Measurements from ENCODE around the gene ABCF2. TPM values are rescaled to one million over a fixed set of nuclear protein-coding genes. Genes with fewer than 3 reads are reported as not detected.
A peak's percentile ranks its signal among the peaks of the same experiment; 100 is the strongest.

Gene ABCF2
- total RNA-seq, 2 experiments from 2014 or later = 31.7 to 34.3 TPM

DNA sequence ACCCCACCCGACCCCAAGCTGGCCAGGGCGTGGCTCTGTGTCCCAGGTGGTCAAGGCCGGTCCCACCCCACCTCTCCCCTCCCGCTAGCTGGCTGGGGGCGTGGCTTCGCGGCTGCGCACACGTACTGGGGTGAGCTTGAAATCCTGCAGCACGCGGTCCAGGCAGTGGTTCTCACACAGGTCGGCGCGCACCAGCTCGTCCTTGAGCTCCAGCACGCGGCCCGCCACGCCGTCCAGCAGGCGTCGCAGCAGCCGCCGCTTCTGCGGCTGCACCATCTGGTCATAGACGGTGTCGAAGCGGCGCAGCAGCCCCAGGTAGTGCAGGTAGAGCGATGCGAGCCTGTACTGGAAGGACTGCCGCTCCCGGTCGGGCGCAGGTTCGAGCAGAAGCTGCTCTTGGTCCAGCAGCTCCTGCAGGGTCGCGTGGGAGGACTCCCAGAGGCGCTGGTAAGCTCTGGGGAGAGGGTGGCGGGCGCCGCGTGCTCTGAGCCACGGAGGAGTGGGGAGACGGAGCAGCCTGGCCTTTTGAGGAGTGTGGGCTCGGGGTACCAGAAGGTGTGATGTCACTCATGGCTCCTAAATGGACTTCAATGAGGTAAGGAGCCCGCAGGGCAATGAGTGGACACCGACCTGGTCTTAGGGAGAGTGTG is 22.5 kb downstream of the ABCF2 start:
- H3K36me3 Mint-ChIP-seq (ENCODE audit: low read depth) = no peaks in the 10 kb centered on the region
- DNase-seq = no peak
- peaks cover 25% of the 10 kb centered on the region for H3K4me1 Mint-ChIP-seq
- no peak overlapping the region for H3K27ac Mint-ChIP-seq
- POLR2A ChIA-PET = no interaction called here
- H3K4me3 Mint-ChIP-seq = no peak overlapping the region
- H3K27me3 Mint-ChIP-seq = peaks cover 23% of the 10 kb centered on the region
- CTCF ChIA-PET = interaction anchor here (0.7 to 1.3 kb wide), 3 partner anchors 9 to 36 kb away, joined by 3 read pairs; no protein-coding TSS in a partner anchor
- no peaks in the 10 kb centered on the region for H3K9me3 Mint-ChIP-seq

DNA sequence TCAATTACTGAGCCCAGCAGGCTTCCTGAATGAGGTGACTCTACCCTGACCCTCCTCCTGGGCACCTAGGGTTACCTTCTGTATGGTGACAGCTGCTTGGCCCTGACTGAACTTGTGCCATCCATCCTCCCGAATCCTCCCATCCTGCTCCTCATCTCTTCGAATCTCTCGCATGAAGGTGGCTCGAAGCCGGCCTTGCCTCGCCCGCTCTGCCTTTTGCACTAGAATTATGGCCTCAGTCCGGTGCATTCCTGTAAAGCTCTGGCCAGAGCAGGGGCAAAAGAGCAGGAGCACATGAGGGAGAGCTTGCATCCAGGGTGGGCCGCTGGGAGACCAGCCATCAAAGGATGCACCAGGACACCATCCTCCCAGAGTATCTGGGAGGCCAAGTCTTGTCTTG is 24.2 kb downstream of the ABCF2 start:
- no peak overlapping the region for H3K27ac Mint-ChIP-seq
- CTCF ChIA-PET = no interaction called here

DNA sequence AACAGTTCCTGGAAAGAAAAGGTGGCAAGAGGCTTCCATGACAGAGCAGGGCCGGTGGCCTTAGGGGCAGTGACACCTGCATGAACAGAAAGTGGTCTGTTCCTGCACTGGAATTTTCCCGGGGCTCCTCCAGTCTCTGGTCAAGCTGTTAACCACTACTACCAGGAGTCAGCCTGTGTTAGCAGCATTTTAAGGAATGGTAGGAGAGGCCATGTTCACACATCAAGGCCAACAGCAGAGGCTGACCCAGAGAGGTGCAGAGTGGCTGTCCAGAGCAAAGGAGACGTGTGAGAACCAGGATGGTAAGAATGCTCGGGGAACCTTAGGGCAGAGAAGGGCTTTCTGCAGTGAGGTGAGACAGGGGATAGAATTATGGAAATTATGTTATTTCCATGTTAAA is 25.3 kb downstream of the ABCF2 start:
- H3K27ac Mint-ChIP-seq = no peak overlapping the region
- no peaks in the 10 kb centered on the region for H3K9me3 Mint-ChIP-seq
- peaks cover 8% of the 10 kb centered on the region for H3K4me1 Mint-ChIP-seq
- ChIA-PET CTCF (no interaction called here), POLR2A (no interaction called here)
- H3K36me3 Mint-ChIP-seq (ENCODE audit: low read depth) = no peaks in the 10 kb centered on the region
- DNase-seq = no peak
- H3K27me3 Mint-ChIP-seq = peaks cover 23% of the 10 kb centered on the region
- no peak overlapping the region for H3K4me3 Mint-ChIP-seq

More for the DNA sequence above, 24.2 kb downstream of the ABCF2 start:
- Mint-ChIP-seq H3K36me3 (ENCODE audit: low read depth) (no peaks in the 10 kb centered on the region), H3K27me3 (peaks cover 23% of the 10 kb centered on the region), H3K9me3 (no peaks in the 10 kb centered on the region), H3K4me1 (peaks cover 18% of the 10 kb centered on the region), H3K4me3 (no peak overlapping the region)
- POLR2A ChIA-PET = no interaction called here
- no peak for DNase-seq

DNA sequence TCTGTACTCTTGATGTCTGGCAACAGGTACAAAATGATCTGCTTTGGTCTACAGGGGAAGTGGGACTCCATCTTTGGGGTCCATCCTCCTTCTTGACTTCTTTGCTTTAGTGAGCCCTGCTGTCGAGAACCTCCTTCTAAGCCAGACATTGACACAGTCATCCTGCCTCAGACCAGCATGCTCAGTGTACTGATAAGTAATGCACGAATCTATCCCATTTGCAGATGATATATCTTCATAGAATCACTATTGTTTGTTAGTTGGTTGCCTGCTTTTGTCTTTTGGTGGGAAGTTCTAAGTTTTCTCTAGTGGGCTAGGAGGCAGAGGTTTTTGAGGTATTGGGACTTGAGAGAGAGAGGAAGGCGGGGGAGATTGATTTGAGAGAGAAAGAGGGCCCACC is 25.7 kb downstream of the ABCF2 start:
- H3K27ac Mint-ChIP-seq = no peak overlapping the region
- DNase-seq = no peak
- H3K9me3 Mint-ChIP-seq = no peaks in the 10 kb centered on the region
- POLR2A ChIA-PET = no interaction called here
- H3K27me3 Mint-ChIP-seq = peaks cover 21% of the 10 kb centered on the region
- CTCF ChIA-PET = no interaction called here
- no peak overlapping the region for H3K4me3 Mint-ChIP-seq
- no peaks in the 10 kb centered on the region for H3K36me3 Mint-ChIP-seq (ENCODE audit: low read depth)
- H3K4me1 Mint-ChIP-seq = peaks cover 4% of the 10 kb centered on the region

DNA sequence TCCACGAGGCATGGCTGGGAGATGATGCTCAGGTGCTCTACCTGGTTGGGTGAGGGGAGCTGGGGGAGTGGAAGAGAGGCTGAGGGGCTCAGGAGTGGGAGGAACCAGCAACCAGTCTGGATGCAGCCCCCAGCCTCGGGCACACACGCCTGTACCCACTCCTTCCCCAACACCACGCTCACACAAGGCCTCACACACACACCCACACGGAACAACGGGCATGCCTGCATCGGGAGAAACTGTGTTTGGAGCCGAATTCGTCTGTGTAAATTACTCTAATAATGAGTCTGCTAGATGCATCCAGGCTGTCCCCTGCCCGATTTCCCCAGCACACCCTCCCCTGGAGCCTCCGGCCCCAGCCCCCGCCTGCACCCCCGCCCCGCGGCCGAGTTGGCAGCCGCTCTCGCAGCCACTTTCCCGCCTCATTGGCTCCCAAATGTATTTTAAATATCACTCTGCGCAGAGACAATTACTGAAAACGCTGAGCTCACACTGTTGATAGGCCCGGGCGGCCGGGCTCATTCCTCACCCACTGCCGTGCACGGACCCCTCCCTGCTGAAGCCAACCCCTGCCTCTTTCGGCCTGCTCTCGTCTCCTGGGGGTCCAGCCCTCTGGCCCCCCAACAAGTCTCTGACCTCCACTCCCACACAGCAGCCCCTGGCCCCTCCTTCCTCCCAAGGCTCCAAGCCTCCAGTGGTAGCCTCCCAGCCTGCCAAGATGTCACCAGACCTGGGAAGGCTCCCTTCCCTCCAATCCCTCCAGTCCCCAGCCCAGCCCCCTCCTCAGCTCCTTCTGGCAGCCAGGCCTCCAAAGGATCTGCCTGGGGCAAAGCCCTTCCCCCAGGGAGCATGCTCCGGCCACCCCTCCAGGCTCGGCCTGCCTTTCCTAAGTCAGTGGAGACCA is 27.8 kb downstream of the ABCF2 start:
- DNase-seq = no peak
- ChIA-PET CTCF (no interaction called here), POLR2A (no interaction called here)
- Mint-ChIP-seq H3K27ac (no peak overlapping the region), H3K36me3 (ENCODE audit: low read depth) (no peaks in the 10 kb centered on the region), H3K27me3 (peaks cover 15% of the 10 kb centered on the region), H3K4me3 (no peak overlapping the region), H3K4me1 (peaks cover 3% of the 10 kb centered on the region), H3K9me3 (no peaks in the 10 kb centered on the region)

DNA sequence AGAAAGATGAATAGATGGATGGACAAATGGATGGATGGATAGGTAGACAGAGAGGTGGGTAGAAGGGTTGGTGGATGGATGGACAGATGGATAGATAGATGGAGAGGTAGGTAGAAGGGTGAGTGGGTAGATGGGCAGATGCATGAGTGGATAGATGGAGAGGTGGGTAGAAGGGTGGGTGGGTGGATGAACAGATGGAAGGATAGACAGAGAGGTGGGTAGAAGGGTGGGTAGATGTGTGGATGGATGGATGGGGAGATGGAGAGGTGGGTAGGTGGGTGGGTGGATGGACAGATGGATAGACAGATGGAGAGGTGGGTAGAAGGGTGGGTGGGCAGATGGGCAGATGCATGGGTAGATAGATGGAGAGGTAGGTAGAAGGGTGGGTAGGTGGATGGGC is 29.1 kb downstream of the ABCF2 start:
- H3K4me1 Mint-ChIP-seq = peaks cover 5% of the 10 kb centered on the region
- H3K27ac Mint-ChIP-seq = no peak overlapping the region
- no peaks in the 10 kb centered on the region for H3K36me3 Mint-ChIP-seq (ENCODE audit: low read depth)

DNA sequence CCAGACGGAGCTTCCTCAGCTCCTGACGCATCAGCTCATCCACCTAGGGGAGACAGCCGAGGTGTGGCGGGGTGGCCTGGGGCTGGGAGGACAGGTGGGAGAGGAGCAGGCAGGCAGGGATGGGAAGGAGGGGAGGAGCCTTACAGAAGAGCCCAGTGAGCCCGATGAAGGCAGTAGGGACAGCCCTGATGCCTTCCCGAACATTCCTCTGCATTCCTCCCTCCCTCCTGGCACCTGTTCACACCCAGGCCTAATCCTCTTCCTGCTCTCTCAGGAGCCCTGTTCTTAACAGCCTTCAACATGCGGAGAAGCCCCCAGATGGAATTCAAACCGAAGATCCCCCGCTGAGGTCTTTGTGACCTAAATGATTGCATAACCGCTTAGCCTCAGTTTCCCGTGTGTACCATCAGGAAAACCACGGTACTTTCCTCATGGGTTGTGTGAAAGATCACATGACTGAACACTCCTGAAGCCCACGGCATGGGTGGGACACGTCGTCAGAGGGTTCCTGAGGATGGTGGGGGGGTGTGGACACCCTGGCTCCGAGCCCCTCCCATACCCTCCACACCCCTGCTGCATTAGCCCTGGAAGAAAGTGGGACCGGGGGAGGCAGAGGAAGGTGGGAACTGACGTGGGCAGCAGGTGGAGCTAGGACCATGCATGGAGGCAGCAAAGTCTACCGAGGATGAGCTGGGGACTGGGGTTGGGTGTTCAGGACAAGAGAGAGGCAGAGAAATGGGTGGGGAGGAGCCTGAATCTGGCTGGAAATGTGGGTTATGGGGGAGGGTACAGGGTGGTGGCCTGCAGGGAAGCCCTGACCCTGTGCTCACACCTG is 31.2 kb downstream of the ABCF2 start:
- POLR2A ChIA-PET = no interaction called here
- peaks cover 5% of the 10 kb centered on the region for H3K4me1 Mint-ChIP-seq
- H3K4me3 Mint-ChIP-seq = no peak overlapping the region
- CTCF ChIA-PET = interaction anchor here (0.7 to 1.5 kb wide), 3 partner anchors 9 to 72 kb away, joined by 3 read pairs; no protein-coding TSS in a partner anchor
- H3K27ac Mint-ChIP-seq = no peak overlapping the region
- H3K9me3 Mint-ChIP-seq = no peaks in the 10 kb centered on the region
- H3K36me3 Mint-ChIP-seq (ENCODE audit: low read depth) = no peaks in the 10 kb centered on the region
- DNase-seq = no peak
- H3K27me3 Mint-ChIP-seq = peaks cover 6% of the 10 kb centered on the region

More for the DNA sequence above, 29.1 kb downstream of the ABCF2 start:
- ChIA-PET CTCF (no interaction called here), POLR2A (no interaction called here)
- no peak for DNase-seq
- Mint-ChIP-seq H3K27me3 (peaks cover 15% of the 10 kb centered on the region), H3K4me3 (no peak overlapping the region), H3K9me3 (no peaks in the 10 kb centered on the region)

DNA sequence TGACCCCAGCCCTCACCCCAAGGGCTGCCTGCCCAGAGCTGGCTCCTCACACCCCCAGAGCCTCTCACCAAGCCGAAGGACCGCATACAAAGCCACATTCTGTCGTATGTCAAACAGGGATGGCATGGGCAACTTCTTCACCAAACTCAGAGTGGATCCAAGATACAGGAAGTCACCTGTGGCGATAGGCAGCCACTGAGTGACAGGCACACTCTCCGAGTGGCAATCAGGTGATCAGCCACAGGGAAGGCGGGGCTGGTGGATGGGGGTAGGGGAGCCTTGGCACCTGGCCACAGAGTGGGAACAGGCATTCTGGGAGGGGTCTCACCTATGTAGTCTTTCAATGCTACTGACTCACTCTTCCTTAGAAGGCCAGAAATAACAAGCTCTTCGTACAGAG is 32.8 kb downstream of the ABCF2 start:
- peak; percentile 11 for DNase-seq
- no peaks in the 10 kb centered on the region for H3K9me3 Mint-ChIP-seq
- ChIA-PET POLR2A (no interaction called here), CTCF (interaction anchor here (1.5 kb wide), 1 partner anchor 70 kb away, joined by 3 read pairs; no protein-coding TSS in a partner anchor)
- H3K4me1 Mint-ChIP-seq = peaks cover 5% of the 10 kb centered on the region
- H3K27ac Mint-ChIP-seq = no peak overlapping the region
- H3K27me3 Mint-ChIP-seq = peaks cover 11% of the 10 kb centered on the region
- no peak overlapping the region for H3K4me3 Mint-ChIP-seq
- no peaks in the 10 kb centered on the region for H3K36me3 Mint-ChIP-seq (ENCODE audit: low read depth)

DNA sequence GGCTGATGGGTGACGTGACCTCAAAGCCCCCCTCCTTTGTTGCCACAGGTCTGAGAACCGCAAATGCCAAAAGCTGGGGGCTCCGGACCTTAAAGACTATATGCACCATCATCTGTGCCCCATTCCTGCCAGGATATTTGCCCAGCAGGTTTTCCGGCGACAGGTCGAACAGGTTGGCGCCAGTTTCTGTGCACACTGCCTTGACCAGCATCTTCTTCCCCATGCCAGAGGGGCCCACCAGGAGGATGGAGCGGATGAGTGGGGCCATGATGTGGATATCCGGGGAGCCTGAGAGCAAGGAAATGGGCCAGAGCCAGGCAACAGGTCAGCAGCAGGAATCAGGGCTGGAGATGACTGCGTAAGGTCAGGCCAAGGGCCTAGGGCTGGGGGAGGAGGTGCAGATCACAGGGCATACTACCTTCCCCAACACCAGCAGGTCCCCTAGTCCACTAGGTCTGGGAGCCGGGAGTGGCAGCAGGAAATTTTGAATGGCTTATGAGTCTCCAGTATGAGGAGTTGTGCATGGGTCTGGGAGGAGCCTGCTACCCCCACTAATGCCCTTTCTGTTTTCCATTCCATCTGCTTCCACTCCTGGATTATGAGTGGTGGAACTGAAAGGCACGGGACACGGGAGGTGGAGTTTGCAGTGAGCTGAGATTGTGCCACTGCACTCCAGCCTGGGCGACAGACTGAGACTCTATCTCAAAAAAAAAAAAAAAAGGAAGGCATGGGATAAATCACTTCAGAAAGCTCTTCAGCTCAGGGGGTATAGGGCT is 33.6 kb downstream of the ABCF2 start:
- no peak for DNase-seq
- H3K4me3 Mint-ChIP-seq = no peak overlapping the region
- H3K27ac Mint-ChIP-seq = no peak overlapping the region
- H3K27me3 Mint-ChIP-seq = peaks cover 15% of the 10 kb centered on the region
- POLR2A ChIA-PET = no interaction called here
- no peaks in the 10 kb centered on the region for H3K36me3 Mint-ChIP-seq (ENCODE audit: low read depth)
- CTCF ChIA-PET = no interaction called here
- peaks cover 5% of the 10 kb centered on the region for H3K4me1 Mint-ChIP-seq
- H3K9me3 Mint-ChIP-seq = no peaks in the 10 kb centered on the region

DNA sequence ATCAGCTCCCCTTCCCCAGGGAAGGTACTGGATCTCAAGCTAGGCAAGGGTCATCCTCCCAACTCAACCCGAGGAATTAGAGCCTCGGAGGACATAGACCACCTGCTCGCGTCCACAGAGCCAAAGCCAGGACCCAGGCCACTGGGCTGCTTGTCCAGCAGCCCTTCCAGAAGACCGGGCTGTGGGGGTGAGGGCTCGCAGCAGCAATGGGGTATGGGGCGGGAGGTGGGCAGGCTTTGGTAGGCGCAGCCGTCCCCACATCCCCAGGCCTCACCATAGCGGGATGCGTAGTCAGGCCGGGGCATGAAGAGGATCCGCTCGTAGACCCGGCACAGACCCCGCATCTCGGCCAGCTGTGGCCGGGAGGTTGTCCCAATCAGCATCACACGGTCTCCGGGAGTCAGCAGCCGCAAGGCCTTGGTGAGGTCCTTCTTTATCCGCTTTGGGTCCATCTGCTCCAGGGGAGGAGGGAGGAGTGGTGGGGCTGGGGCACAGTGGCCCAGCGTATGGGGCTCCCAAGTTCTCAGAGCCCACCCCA is 34.9 kb downstream of the ABCF2 start:
- ChIA-PET CTCF (no interaction called here), POLR2A (no interaction called here)
- no peaks in the 10 kb centered on the region for H3K36me3 Mint-ChIP-seq (ENCODE audit: low read depth)
- H3K4me3 Mint-ChIP-seq = no peak overlapping the region
- peaks cover 5% of the 10 kb centered on the region for H3K4me1 Mint-ChIP-seq
- H3K27ac Mint-ChIP-seq = no peak overlapping the region
- no peak for DNase-seq
- peaks cover 15% of the 10 kb centered on the region for H3K27me3 Mint-ChIP-seq
- H3K9me3 Mint-ChIP-seq = no peaks in the 10 kb centered on the region

DNA sequence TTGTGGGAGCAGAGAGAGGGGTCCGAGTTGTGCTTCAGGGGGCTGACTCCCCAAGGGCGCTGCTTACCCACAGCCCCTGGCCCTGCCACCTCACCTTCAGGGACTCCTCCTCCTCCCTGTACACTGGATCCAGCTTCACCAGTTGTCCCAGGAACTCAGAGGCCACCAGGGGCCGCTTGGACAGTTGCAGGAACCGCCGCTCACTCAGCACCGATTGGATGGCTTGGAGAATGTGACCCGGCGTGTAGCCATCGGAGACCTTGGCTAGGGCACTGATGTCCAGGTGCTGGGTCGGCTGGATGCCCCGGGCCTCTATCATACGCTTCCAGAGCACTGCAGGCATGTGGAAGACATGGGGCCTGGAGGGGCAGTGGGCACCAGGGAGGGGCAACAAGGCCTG is 35.5 kb downstream of the ABCF2 start:
- Mint-ChIP-seq H3K4me3 (no peak overlapping the region), H3K9me3 (no peaks in the 10 kb centered on the region), H3K27me3 (peaks cover 15% of the 10 kb centered on the region), H3K4me1 (peaks cover 5% of the 10 kb centered on the region), H3K27ac (no peak overlapping the region), H3K36me3 (ENCODE audit: low read depth) (no peaks in the 10 kb centered on the region)
- ChIA-PET POLR2A (no interaction called here), CTCF (no interaction called here)
- no peak for DNase-seq

DNA sequence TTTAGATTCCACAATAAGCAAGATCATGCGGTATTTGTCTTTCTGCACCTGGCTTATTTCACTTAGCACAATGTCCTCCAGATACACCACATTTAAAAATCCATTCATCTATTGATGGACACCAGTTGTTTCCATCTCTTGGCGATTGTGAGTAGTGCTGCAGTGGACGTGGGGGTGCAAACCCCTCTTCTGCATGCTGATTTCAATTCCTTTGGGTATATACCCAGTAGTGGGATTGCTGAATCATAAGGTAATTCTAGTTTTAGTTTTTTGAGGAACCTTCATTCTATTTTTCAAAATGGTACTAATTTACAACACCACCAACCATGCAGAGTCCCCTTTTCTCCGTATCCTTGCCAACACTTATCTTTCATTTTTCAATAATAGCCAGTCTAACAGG is 38.0 kb downstream of the ABCF2 start:
- POLR2A ChIA-PET = no interaction called here
- Mint-ChIP-seq H3K9me3 (no peaks in the 10 kb centered on the region), H3K36me3 (ENCODE audit: low read depth) (no peaks in the 10 kb centered on the region), H3K4me3 (no peak overlapping the region), H3K27ac (no peak overlapping the region), H3K4me1 (peaks cover under 1% of the 10 kb centered on the region), H3K27me3 (peaks cover 9% of the 10 kb centered on the region)
- CTCF ChIA-PET = no interaction called here
- no peak for DNase-seq
